ENCODE results near the gene HDDC3. TPM values are rescaled to one million over a fixed set of nuclear protein-coding genes. Genes with fewer than 3 reads are reported as not detected.

HDDC3 gene
- total and polyA plus RNA-seq, 9 of the 15 experiments (the other 6 are each of a cell fraction or from before 2014, with no cell fraction given), result 14.9 to 55.8 (median 36.9) TPM

DNA sequence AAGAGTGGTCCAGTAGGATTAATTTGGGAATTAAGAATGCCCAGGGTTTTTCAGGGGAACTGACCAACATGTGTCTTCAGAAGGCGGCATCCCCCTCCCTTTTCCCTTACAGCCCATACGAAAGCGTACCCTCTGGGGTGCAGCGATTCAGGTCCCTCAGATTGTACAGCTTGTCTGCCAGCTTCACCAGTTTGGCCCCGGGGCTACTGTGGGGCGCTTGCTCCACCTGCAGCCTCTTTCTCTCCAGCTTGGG, 848 bp downstream of the HDDC3 start (continued):
- TF ChIP-seq, protein P1, sequence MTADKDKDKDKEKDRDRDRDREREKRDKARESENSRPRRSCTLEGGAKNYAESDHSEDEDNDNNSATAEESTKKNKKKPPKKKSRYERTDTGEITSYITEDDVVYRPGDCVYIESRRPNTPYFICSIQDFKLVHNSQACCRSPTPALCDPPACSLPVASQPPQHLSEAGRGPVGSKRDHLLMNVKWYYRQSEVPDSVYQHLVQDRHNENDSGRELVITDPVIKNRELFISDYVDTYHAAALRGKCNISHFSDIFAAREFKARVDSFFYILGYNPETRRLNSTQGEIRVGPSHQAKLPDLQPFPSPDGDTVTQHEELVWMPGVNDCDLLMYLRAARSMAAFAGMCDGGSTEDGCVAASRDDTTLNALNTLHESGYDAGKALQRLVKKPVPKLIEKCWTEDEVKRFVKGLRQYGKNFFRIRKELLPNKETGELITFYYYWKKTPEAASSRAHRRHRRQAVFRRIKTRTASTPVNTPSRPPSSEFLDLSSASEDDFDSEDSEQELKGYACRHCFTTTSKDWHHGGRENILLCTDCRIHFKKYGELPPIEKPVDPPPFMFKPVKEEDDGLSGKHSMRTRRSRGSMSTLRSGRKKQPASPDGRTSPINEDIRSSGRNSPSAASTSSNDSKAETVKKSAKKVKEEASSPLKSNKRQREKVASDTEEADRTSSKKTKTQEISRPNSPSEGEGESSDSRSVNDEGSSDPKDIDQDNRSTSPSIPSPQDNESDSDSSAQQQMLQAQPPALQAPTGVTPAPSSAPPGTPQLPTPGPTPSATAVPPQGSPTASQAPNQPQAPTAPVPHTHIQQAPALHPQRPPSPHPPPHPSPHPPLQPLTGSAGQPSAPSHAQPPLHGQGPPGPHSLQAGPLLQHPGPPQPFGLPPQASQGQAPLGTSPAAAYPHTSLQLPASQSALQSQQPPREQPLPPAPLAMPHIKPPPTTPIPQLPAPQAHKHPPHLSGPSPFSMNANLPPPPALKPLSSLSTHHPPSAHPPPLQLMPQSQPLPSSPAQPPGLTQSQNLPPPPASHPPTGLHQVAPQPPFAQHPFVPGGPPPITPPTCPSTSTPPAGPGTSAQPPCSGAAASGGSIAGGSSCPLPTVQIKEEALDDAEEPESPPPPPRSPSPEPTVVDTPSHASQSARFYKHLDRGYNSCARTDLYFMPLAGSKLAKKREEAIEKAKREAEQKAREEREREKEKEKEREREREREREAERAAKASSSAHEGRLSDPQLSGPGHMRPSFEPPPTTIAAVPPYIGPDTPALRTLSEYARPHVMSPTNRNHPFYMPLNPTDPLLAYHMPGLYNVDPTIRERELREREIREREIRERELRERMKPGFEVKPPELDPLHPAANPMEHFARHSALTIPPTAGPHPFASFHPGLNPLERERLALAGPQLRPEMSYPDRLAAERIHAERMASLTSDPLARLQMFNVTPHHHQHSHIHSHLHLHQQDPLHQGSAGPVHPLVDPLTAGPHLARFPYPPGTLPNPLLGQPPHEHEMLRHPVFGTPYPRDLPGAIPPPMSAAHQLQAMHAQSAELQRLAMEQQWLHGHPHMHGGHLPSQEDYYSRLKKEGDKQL (CRISPR knock-in tag; IDR thresholded peaks at IDR 0.05; ENCODE audit: borderline replicate concordance), result no peak
- TF ChIP-seq, protein P2, sequence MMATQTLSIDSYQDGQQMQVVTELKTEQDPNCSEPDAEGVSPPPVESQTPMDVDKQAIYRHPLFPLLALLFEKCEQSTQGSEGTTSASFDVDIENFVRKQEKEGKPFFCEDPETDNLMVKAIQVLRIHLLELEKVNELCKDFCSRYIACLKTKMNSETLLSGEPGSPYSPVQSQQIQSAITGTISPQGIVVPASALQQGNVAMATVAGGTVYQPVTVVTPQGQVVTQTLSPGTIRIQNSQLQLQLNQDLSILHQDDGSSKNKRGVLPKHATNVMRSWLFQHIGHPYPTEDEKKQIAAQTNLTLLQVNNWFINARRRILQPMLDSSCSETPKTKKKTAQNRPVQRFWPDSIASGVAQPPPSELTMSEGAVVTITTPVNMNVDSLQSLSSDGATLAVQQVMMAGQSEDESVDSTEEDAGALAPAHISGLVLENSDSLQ (IDR thresholded peaks at IDR 0.05), result no peak
- TF ChIP-seq NR3C1 (CRISPR knock-in tag; IDR thresholded peaks at IDR 0.05), result no peak
- TF ChIP-seq, protein P3, sequence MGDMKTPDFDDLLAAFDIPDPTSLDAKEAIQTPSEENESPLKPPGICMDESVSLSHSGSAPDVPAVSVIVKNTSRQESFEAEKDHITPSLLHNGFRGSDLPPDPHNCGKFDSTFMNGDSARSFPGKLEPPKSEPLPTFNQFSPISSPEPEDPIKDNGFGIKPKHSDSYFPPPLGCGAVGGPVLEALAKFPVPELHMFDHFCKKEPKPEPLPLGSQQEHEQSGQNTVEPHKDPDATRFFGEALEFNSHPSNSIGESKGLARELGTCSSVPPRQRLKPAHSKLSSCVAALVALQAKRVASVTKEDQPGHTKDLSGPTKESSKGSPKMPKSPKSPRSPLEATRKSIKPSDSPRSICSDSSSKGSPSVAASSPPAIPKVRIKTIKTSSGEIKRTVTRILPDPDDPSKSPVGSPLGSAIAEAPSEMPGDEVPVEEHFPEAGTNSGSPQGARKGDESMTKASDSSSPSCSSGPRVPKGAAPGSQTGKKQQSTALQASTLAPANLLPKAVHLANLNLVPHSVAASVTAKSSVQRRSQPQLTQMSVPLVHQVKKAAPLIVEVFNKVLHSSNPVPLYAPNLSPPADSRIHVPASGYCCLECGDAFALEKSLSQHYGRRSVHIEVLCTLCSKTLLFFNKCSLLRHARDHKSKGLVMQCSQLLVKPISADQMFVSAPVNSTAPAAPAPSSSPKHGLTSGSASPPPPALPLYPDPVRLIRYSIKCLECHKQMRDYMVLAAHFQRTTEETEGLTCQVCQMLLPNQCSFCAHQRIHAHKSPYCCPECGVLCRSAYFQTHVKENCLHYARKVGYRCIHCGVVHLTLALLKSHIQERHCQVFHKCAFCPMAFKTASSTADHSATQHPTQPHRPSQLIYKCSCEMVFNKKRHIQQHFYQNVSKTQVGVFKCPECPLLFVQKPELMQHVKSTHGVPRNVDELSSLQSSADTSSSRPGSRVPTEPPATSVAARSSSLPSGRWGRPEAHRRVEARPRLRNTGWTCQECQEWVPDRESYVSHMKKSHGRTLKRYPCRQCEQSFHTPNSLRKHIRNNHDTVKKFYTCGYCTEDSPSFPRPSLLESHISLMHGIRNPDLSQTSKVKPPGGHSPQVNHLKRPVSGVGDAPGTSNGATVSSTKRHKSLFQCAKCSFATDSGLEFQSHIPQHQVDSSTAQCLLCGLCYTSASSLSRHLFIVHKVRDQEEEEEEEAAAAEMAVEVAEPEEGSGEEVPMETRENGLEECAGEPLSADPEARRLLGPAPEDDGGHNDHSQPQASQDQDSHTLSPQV (IDR thresholded peaks at IDR 0.05), result peak; percentile 30; the same call in 1 of the 2 replicates
- 0 out of 2 replicates have a peak, but pooled peaks have one; percentile 21 for TF ChIP-seq KLF16 (IDR thresholded peaks at IDR 0.05)
- TF ChIP-seq FOXJ2 (tag; IDR thresholded peaks at IDR 0.05), result 0 out of 2 replicates have a peak, but pooled peaks have one; percentile 5
- no peak for TF ChIP-seq POLR3G (IDR thresholded peaks at IDR 0.05; ENCODE audit: extremely low read depth, insufficient read length, insufficient replicate concordance)
- TF ChIP-seq PHB (CRISPR knock-in tag; IDR thresholded peaks at IDR 0.05), result no peak
- TF ChIP-seq, protein P4, sequence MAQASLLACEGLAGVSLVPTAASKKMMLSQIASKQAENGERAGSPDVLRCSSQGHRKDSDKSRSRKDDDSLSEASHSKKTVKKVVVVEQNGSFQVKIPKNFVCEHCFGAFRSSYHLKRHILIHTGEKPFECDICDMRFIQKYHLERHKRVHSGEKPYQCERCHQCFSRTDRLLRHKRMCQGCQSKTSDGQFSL (CRISPR knock-in tag; IDR thresholded peaks at IDR 0.05), result no peak
- TF ChIP-seq, protein P4 (tag; IDR thresholded peaks at IDR 0.05), result no peak
- peak; percentile 57; the same call in 1 of the 2 replicates for TF ChIP-seq FOXP1 (CRISPR knock-in tag; IDR thresholded peaks at IDR 0.05)
- TF ChIP-seq, protein P5, sequence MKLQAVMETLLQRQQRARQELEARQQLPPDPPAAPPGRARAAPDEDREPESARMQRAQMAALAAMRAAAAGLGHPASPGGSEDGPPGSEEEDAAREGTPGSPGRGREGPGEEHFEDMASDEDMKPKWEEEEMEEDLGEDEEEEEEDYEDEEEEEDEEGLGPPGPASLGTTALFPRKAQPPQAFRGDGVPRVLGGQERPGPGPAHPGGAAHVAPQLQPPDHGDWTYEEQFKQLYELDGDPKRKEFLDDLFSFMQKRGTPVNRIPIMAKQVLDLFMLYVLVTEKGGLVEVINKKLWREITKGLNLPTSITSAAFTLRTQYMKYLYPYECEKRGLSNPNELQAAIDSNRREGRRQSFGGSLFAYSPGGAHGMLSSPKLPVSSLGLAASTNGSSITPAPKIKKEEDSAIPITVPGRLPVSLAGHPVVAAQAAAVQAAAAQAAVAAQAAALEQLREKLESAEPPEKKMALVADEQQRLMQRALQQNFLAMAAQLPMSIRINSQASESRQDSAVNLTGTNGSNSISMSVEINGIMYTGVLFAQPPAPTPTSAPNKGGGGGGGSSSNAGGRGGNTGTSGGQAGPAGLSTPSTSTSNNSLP (IDR thresholded peaks at IDR 0.05; ENCODE audit: borderline replicate concordance, low read depth, low read length), result no peak
- no peak for TF ChIP-seq ZNF165 (CRISPR knock-in tag; IDR thresholded peaks at IDR 0.05; ENCODE audit: borderline replicate concordance)
